HepG2 (cell line): ENCODE data around the gene SRCAP. TPM values are rescaled to one million over a fixed set of nuclear protein-coding genes. Genes with fewer than 3 reads are reported as not detected.

Experiments
- CHCHD3 ChIP-seq: sonication (generic); formaldehyde crosslinking; IDR thresholded peaks from 2 replicates; pipeline ENCODE4 v1.8.0; 2022; ENCODE audit warnings: mild to moderate bottlenecking, missing genetic modification reagents, moderate library complexity
- FLYWCH1 ChIP-seq: sonication (generic); formaldehyde crosslinking; IDR thresholded peaks from 2 replicates; pipeline ENCODE4 v1.8.1; 2023; ENCODE audit warnings: mild to moderate bottlenecking, missing genetic modification reagents
- JARID2 ChIP-seq: sonication (generic); formaldehyde crosslinking; IDR thresholded peaks from 2 replicates; pipeline ENCODE4 v1.8.1; 2023; ENCODE audit warnings: missing genetic modification reagents, inconsistent platforms; ENCODE audit not compliant: insufficient replicate concordance
- KAT8 ChIP-seq: IDR thresholded peaks from 2 replicates; pipeline ENCODE4 v1.6.1; 2016; ENCODE audit warnings: missing genetic modification reagents, missing compliant biosample characterization
- KLF15 ChIP-seq: sonication (generic); formaldehyde crosslinking; IDR thresholded peaks from 2 replicates; pipeline ENCODE4 v1.8.1; 2023; ENCODE audit warnings: borderline replicate concordance, mild to moderate bottlenecking, inconsistent platforms, missing genetic modification reagents, mixed read lengths
- MXD1 ChIP-seq: sonication (generic); formaldehyde crosslinking; IDR thresholded peaks from 2 replicates; pipeline ENCODE4 v1.4.0; 2020; ENCODE audit warnings: mild to moderate bottlenecking, missing genetic modification reagents
- NFIC ChIP-seq: IDR thresholded peaks from 2 replicates; pipeline ENCODE4 v1.6.1; 2012; ENCODE audit warnings: mild to moderate bottlenecking, low read length, inconsistent platforms
- NR0B2 ChIP-seq: sonication (generic); formaldehyde crosslinking; IDR thresholded peaks from 2 replicates; pipeline ENCODE4 v1.4.0; 2020; ENCODE audit warnings: mild to moderate bottlenecking, missing genetic modification reagents
- NR2C2 ChIP-seq: sonication (generic); formaldehyde crosslinking; IDR thresholded peaks from 2 replicates; pipeline ENCODE4 v1.4.0; 2020; ENCODE audit warnings: missing genetic modification reagents, mild to moderate bottlenecking, moderate library complexity, borderline replicate concordance
- PCBP1 ChIP-seq: fragments of 200-400 bp; formaldehyde crosslinking; IDR thresholded peaks from 2 replicates; pipeline ENCODE4 v1.6.1; 2017; ENCODE audit warnings: mild to moderate bottlenecking, low read depth, low read length, borderline replicate concordance
- SP140L ChIP-seq: sonication (generic); formaldehyde crosslinking; IDR thresholded peaks from 2 replicates; pipeline ENCODE4 v1.4.0; 2020; ENCODE audit warnings: missing genetic modification reagents, borderline replicate concordance
- TSC22D2 ChIP-seq: sonication (generic); formaldehyde crosslinking; IDR thresholded peaks from 2 replicates; pipeline ENCODE4 v1.5.1; 2020; ENCODE audit warnings: missing genetic modification reagents, mild to moderate bottlenecking, borderline replicate concordance
- UBTF ChIP-seq: sonication (generic); formaldehyde crosslinking; IDR thresholded peaks from 2 replicates; pipeline ENCODE4 v1.4.0; 2020; ENCODE audit warnings: mild to moderate bottlenecking, missing genetic modification reagents
- ZBTB39 ChIP-seq: sonication (generic); formaldehyde crosslinking; IDR thresholded peaks from 2 replicates; pipeline ENCODE4 v1.5.0; 2020; ENCODE audit warnings: missing genetic modification reagents
- ZBTB7B ChIP-seq: sonication (generic); formaldehyde crosslinking; IDR thresholded peaks from 2 replicates; pipeline ENCODE4 v1.4.0; 2020; ENCODE audit warnings: missing genetic modification reagents
- ZNF121 ChIP-seq: sonication (generic); formaldehyde crosslinking; IDR thresholded peaks from 2 replicates; pipeline ENCODE4 v1.5.0; 2020; ENCODE audit warnings: mild to moderate bottlenecking, missing genetic modification reagents
- ZNF331 ChIP-seq: sonication (generic); formaldehyde crosslinking; IDR thresholded peaks from 2 replicates; pipeline ENCODE4 v1.4.0; 2020; ENCODE audit warnings: missing genetic modification reagents
- ZNF441 ChIP-seq: sonication (generic); formaldehyde crosslinking; IDR thresholded peaks from 2 replicates; pipeline ENCODE4 v1.7.0; 2021; ENCODE audit warnings: missing genetic modification reagents, borderline replicate concordance
- polyA plus RNA-seq, 8 experiments: library from polyadenylated mRNA; depleted of rRNA in 3 of 8; stranded (reverse) in 7 of 8; unstranded in 1 of 8; fragments of >200 nt; fragmentation: Illumina TruSeq in 4 of 8; extraction: Trizol in 4 of 8; gene quantifications; 2 replicates each; pipeline versions ENCODE4 v1.2.1 to v1.2.3, GENCODE V29; 2011 to 2016; ENCODE audit warnings: low read depth in 4 of 8, missing spikeins in 1 of 8, mixed read lengths in 1 of 8; ENCODE audit not compliant: insufficient read depth in 1 of 8
- total RNA-seq, 5 experiments: library from RNA; depleted of rRNA; stranded (reverse); fragments of >200 nt; fragmentation: Illumina TruSeq; extraction: Trizol; gene quantifications; 2 replicates each; pipeline ENCODE4 v1.2.3, GENCODE V29; 2016; ENCODE audit warnings: low read depth in 1 of 5
- TF ChIP-seq, protein P1 (sequence below): IDR thresholded peaks from 2 replicates; pipeline ENCODE4 v1.6.1; 2012; ENCODE audit warnings: low read depth, low read length, improper control_type of control experiment
- TF ChIP-seq, protein P2 (sequence below): sonication (generic); formaldehyde crosslinking; IDR thresholded peaks from 2 replicates; pipeline ENCODE4 v1.5.1; 2020; ENCODE audit warnings: missing genetic modification reagents, mild to moderate bottlenecking, borderline replicate concordance
- TF ChIP-seq, protein P3 (sequence below): sonication (generic); formaldehyde crosslinking; IDR thresholded peaks from 2 replicates; pipeline ENCODE4 v1.8.0; 2022; ENCODE audit warnings: mild to moderate bottlenecking, missing genetic modification reagents, moderate library complexity

The SRCAP gene
- total and polyA plus RNA-seq, 2 of the 13 experiments (the other 11 are each of a cell fraction or from before 2014, with no cell fraction given) = 4.9 to 9.0 TPM

GRCh38 chr16:30649725-30650368 is 49.1 kb upstream of the SRCAP start (continued):
- TF ChIP-seq TSC22D2 (CRISPR knock-in tag) (no peak), FLYWCH1 (no peak), SP140L (CRISPR knock-in tag) (no peak), ZBTB39 (CRISPR knock-in tag) (no peak), UBTF (no peak; the same call in 1 of the 2 replicates), KAT8 (CRISPR knock-in tag) (no peak), ZNF331 (no peak), NR2C2 (CRISPR knock-in tag) (no peak), KLF15 (no peak), CHCHD3 (CRISPR knock-in tag) (no peak), PCBP1 (no peak), ZBTB7B (CRISPR knock-in tag) (no peak), NR0B2 (no peak), JARID2 (no peak), ZNF121 (no peak), ZNF441 (CRISPR knock-in tag) (no peak), NFIC (no peak), MXD1 (CRISPR knock-in tag) (peak; percentile 16; the same call in 1 of the 2 replicates)
- TF ChIP-seq, protein P1, sequence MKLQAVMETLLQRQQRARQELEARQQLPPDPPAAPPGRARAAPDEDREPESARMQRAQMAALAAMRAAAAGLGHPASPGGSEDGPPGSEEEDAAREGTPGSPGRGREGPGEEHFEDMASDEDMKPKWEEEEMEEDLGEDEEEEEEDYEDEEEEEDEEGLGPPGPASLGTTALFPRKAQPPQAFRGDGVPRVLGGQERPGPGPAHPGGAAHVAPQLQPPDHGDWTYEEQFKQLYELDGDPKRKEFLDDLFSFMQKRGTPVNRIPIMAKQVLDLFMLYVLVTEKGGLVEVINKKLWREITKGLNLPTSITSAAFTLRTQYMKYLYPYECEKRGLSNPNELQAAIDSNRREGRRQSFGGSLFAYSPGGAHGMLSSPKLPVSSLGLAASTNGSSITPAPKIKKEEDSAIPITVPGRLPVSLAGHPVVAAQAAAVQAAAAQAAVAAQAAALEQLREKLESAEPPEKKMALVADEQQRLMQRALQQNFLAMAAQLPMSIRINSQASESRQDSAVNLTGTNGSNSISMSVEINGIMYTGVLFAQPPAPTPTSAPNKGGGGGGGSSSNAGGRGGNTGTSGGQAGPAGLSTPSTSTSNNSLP = no peak
- TF ChIP-seq, protein P2, sequence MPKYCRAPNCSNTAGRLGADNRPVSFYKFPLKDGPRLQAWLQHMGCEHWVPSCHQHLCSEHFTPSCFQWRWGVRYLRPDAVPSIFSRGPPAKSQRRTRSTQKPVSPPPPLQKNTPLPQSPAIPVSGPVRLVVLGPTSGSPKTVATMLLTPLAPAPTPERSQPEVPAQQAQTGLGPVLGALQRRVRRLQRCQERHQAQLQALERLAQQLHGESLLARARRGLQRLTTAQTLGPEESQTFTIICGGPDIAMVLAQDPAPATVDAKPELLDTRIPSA (CRISPR knock-in tag) = no peak
- TF ChIP-seq, protein P3, sequence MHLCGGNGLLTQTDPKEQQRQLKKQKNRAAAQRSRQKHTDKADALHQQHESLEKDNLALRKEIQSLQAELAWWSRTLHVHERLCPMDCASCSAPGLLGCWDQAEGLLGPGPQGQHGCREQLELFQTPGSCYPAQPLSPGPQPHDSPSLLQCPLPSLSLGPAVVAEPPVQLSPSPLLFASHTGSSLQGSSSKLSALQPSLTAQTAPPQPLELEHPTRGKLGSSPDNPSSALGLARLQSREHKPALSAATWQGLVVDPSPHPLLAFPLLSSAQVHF (CRISPR knock-in tag) = no peak
